Stimulated activated CD4-positive, alpha-beta T cell treated with anti-CD3 and anti-CD28 coated beads, TNF-alpha, amount 100 ng/mL, for 4 hours (primary cell): ENCODE measurements around the gene SLC15A5.

Experiments
- DNase-seq, 3 experiments: peaks; one replicate each; pipeline ENCODE4 v3.0.0-alpha.2; 2020; ENCODE audit warnings: low read depth in 3 of 3

The SLC15A5 gene

GRCh38 chr12:16277585-16277984 is at the start of gene SLC15A5:
TSS of gene SLC15A5 (minus strand) at chr12:16277685. CDS start at chr12:16277685, 0 bp downstream.
- DNase-seq: no peak

GRCh38 chr12:16325426-16325825 is 47.9 kb upstream of the SLC15A5 start:
- DNase-seq: no peak

- DNase-seq: no peak
These were observed 47.3 kb upstream of the SLC15A5 start for GRCh38 chr12:16324772-16325171.

GRCh38 chr12:16324272-16324671 is 46.8 kb upstream of the SLC15A5 start:
- no peak for DNase-seq

GRCh38 chr12:16323638-16324037 is 46.2 kb upstream of the SLC15A5 start:
- DNase-seq: no peak

- no peak for DNase-seq
These were observed 45.5 kb upstream of the SLC15A5 start for GRCh38 chr12:16323010-16323409.

GRCh38 chr12:16310934-16311333 is 33.4 kb upstream of the SLC15A5 start:
- no peak for DNase-seq

GRCh38 chr12:16307856-16308475 is 30.5 kb upstream of the SLC15A5 start:
- DNase-seq: no peak

GRCh38 chr12:16303939-16304338 is 26.5 kb upstream of the SLC15A5 start:
- no peak for DNase-seq

GRCh38 chr12:16300736-16301135 is 23.3 kb upstream of the SLC15A5 start:
- no peak for DNase-seq

- no peak for DNase-seq
These were observed 22.6 kb upstream of the SLC15A5 start for GRCh38 chr12:16300122-16300521.

GRCh38 chr12:16299403-16299802 is 21.9 kb upstream of the SLC15A5 start:
- DNase-seq: no peak

- no peak for DNase-seq
These were observed 20.0 kb upstream of the SLC15A5 start for GRCh38 chr12:16297521-16297920.

GRCh38 chr12:16294376-16294956 is 17.0 kb upstream of the SLC15A5 start:
- no peak for DNase-seq

GRCh38 chr12:16291032-16291431 is 13.5 kb upstream of the SLC15A5 start:
- DNase-seq: no peak

GRCh38 chr12:16285586-16285985 is 8.1 kb upstream of the SLC15A5 start:
- no peak for DNase-seq

- DNase-seq: no peak
These were observed 5.5 kb upstream of the SLC15A5 start for GRCh38 chr12:16282978-16283377.

- DNase-seq: no peak
These were observed 4.6 kb upstream of the SLC15A5 start for GRCh38 chr12:16282081-16282480.

- DNase-seq: no peak
These were observed 3.7 kb upstream of the SLC15A5 start for GRCh38 chr12:16281157-16281556.

- DNase-seq: no peak
These were observed 5.3 kb downstream of the SLC15A5 start for GRCh38 chr12:16272222-16272621.

- DNase-seq: no peak
These were observed 6.4 kb downstream of the SLC15A5 start for GRCh38 chr12:16271062-16271461.

GRCh38 chr12:16269946-16270345 is 7.5 kb downstream of the SLC15A5 start:
- DNase-seq: no peak

- DNase-seq: no peak
These were observed 11.4 kb downstream of the SLC15A5 start for GRCh38 chr12:16266085-16266484.

GRCh38 chr12:16261944-16262475 is 15.5 kb downstream of the SLC15A5 start:
- DNase-seq: no peak
